Activated naive CD8-positive, alpha-beta T cell treated with anti-CD3 and anti-CD28 coated beads, Interleukin-2, amount 50 U/mL, for 16 hours (primary cell): Measurements from ENCODE around the gene HTR3E.
"Not testable (repeated sequence)": the region's sequence is repeated elsewhere in the genome, so short reads cannot be mapped to it uniquely, and the experiment has no call there.

ENCODE experiments used
- DNase-seq: peaks from one replicate; pipeline ENCODE4 v3.0.0-alpha.2; 2020; ENCODE audit warnings: low read depth, low spot score

HTR3E gene

GRCh38 chr3:184116017-184116416, 19.2 kb downstream of the HTR3E start:
- DNase-seq, result no peak

GRCh38 chr3:184117636-184118035, 20.8 kb downstream of the HTR3E start:
- DNase-seq, result no peak

GRCh38 chr3:184121031-184121430, 24.2 kb downstream of the HTR3E start:
- not testable (repeated sequence) for DNase-seq

- DNase-seq, result no peak
Measured at GRCh38 chr3:184126006-184126405, 29.1 kb downstream of the HTR3E start.

- DNase-seq, result no peak
Measured at GRCh38 chr3:184129012-184129411, 32.1 kb downstream of the HTR3E start.

GRCh38 chr3:184132945-184133344, 36.1 kb downstream of the HTR3E start:
- no peak for DNase-seq

GRCh38 chr3:184133840-184134745, 37.2 kb downstream of the HTR3E start:
- DNase-seq, result no peak

- DNase-seq, result no peak
Measured at GRCh38 chr3:184134746-184135148, 37.9 kb downstream of the HTR3E start.

GRCh38 chr3:184135149-184135910, 38.5 kb downstream of the HTR3E start, which contains the start of gene EIF2B5:
Gene EIF2B5, plus strand, starts transcription at chr3:184135358. Its CDS starts 28 bp downstream, at chr3:184135386.
- peak; percentile 66 for DNase-seq

- no peak for DNase-seq
Measured at GRCh38 chr3:184135911-184136260, 39.0 kb downstream of the HTR3E start.

GRCh38 chr3:184140436-184140835, 43.6 kb downstream of the HTR3E start:
- no peak for DNase-seq

- DNase-seq, result no peak
Measured at GRCh38 chr3:184142199-184142598, 45.3 kb downstream of the HTR3E start.

- no peak for DNase-seq
Measured at GRCh38 chr3:184143327-184143726, 46.5 kb downstream of the HTR3E start.

- no peak for DNase-seq
Measured at GRCh38 chr3:184144505-184144904, 47.6 kb downstream of the HTR3E start.

- no peak for DNase-seq
Measured at GRCh38 chr3:184145111-184145524, 48.3 kb downstream of the HTR3E start.

- no peak for DNase-seq
Measured at GRCh38 chr3:184145751-184146270, 48.9 kb downstream of the HTR3E start.

- no peak for DNase-seq
Measured at GRCh38 chr3:184148076-184148475, 51.2 kb downstream of the HTR3E start.

- DNase-seq, result no peak
Measured at GRCh38 chr3:184149123-184149522, 52.3 kb downstream of the HTR3E start.

- not testable (repeated sequence) for DNase-seq
Measured at GRCh38 chr3:184149770-184150169, 52.9 kb downstream of the HTR3E start.

- no peak for DNase-seq
Measured at GRCh38 chr3:184154885-184155643, 58.2 kb downstream of the HTR3E start, which contains the start of gene DVL3. Gene DVL3, plus strand, starts transcription at chr3:184155377. Its CDS starts 259 bp downstream, at chr3:184155636.
